Right atrium auricular region (tissue), 2 donors: ENCODE results near the gene LRBA. TPM values are rescaled to one million over a fixed set of nuclear protein-coding genes. Genes with fewer than 3 reads are reported as not detected.

ENCODE experiments used
- DNase-seq: peaks from one replicate; pipeline ENCODE4 v3.0.0-alpha.2; 2019; ENCODE audit warnings: low spot score
- H3K27ac ChIP-seq, 2 donors: fragments of 200-600 bp; sonication (generic); 1 replicate in 1 of 2; 2 replicates in 1 of 2; pipeline ENCODE4 v1.5.1; 2016 to 2019
- H3K27me3 ChIP-seq, 2 donors: fragments of 200-600 bp; sonication (generic); one replicate each; pipeline versions ENCODE4 v1.5.1 to v1.6.0; 2017 to 2019
- H3K36me3 ChIP-seq: fragments of 200-600 bp; sonication (generic); one replicate; pipeline ENCODE4 v1.5.1; 2016
- H3K4me1 ChIP-seq, 2 donors: fragments of 200-600 bp; sonication (generic); one replicate each; pipeline versions ENCODE4 v1.5.1 to v1.6.0; 2017 to 2019
- H3K4me3 ChIP-seq, 2 donors: fragments of 200-600 bp; sonication (generic); 1 replicate in 1 of 2; 2 replicates in 1 of 2; pipeline ENCODE4 v1.5.1; 2017 to 2019; ENCODE audit warnings: mild to moderate bottlenecking in 1 of 2, moderate library complexity in 1 of 2
- H3K9me3 ChIP-seq, 2 donors: fragments of 200-600 bp; sonication (generic); one replicate each; pipeline ENCODE4 v1.5.1; 2019
- total RNA-seq, 2 donors: library from RNA; depleted of rRNA; stranded (reverse); fragments of >200 nt; gene quantifications; one replicate each; pipeline ENCODE4 v1.1.0, GENCODE V29; 2016
- TF ChIP-seq, protein P1 (sequence below), 2 donors: fragments of 200-600 bp; sonication (generic); IDR thresholded peaks; one replicate each; pipeline ENCODE4 v1.5.1; 2019; ENCODE audit warnings: antibody characterized with exemption in 2 of 2

Gene LRBA
- total RNA-seq, 2 donors from 2014 or later, result 20.8 to 37.7 TPM

DNA sequence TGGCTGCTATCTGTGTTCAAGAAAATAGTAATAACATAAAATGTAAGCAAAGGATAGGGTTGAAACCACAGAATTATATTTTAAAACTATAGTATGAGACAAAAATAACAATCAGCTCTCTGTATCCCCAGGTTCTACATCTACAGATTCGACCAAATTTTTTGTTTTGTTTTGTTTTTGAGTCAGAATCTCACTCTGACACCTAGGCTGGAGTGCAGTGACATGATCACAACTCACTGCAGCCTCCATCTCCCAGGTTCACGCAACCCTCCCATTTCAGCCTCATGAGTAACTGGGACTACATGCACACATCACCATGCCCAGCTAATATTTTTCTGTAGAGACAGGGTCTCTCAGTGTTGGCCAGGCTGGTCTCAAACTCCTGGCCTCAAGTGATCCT is 319.9 kb downstream of the LRBA start:
- TF ChIP-seq, protein P1, sequence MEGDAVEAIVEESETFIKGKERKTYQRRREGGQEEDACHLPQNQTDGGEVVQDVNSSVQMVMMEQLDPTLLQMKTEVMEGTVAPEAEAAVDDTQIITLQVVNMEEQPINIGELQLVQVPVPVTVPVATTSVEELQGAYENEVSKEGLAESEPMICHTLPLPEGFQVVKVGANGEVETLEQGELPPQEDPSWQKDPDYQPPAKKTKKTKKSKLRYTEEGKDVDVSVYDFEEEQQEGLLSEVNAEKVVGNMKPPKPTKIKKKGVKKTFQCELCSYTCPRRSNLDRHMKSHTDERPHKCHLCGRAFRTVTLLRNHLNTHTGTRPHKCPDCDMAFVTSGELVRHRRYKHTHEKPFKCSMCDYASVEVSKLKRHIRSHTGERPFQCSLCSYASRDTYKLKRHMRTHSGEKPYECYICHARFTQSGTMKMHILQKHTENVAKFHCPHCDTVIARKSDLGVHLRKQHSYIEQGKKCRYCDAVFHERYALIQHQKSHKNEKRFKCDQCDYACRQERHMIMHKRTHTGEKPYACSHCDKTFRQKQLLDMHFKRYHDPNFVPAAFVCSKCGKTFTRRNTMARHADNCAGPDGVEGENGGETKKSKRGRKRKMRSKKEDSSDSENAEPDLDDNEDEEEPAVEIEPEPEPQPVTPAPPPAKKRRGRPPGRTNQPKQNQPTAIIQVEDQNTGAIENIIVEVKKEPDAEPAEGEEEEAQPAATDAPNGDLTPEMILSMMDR (IDR thresholded peaks at IDR 0.05), result no peak
- Histone ChIP-seq H3K36me3 (no peaks in the 10 kb centered on the region), H3K4me1 (no peaks in the 10 kb centered on the region), H3K9me3 (no peaks in the 10 kb centered on the region), H3K4me3 (no peak overlapping the region), H3K27ac (no peak overlapping the region), H3K27me3 (no peaks in the 10 kb centered on the region)
- DNase-seq, result no peak

DNA sequence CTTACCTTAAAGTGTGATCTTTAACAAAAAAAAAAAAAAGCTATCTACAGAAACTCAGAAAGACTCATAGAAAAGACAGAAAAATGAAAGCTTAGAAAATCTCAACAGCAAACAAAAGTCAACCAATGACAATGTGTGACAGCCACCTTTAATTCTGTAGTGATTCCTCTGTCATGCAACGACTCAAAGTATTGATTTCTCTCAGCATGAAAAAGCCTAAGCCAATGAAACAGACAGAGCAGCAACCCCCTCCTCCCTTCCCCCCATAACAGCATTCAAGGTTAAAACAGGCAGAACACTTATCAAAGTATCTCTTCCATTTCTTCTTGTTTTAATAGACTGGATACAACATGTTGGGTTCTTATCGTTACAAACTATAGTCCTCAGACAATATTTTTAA is 320.6 kb downstream of the LRBA start:
- H3K4me1 ChIP-seq, result no peaks in the 10 kb centered on the region
- TF ChIP-seq, protein P1 (IDR thresholded peaks at IDR 0.05), result no peak

DNA sequence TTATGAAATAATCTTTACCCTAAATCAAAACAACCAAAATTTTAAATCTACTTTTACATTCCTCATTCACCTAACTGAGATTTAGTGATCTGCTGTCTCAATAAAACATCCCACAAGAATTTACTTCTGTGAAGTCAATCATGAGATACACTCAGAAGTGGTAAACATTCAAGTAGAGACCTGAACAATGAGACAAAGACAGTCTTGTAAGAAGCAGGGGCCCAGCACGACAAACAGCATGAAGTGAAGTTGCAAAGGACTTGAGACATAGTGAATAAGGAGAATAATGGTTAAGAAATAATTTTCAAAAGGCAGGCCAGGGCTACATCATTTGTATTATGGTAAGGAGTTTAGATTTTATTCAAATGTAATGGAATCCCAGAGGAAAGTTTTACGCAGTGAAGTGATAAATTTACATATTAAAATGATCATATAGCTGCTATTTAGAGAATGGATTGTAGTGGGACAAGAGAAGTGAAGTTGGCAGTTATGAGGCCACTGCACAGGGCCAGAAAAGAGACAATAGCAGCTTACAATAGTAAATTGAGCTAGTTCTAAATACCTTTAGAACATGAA is 331.2 kb downstream of the LRBA start:
- TF ChIP-seq, protein P1 (IDR thresholded peaks at IDR 0.05), result no peak
- Histone ChIP-seq H3K27ac (no peak overlapping the region), H3K9me3 (no peaks in the 10 kb centered on the region), H3K36me3 (no peaks in the 10 kb centered on the region), H3K4me1 (no peaks in the 10 kb centered on the region), H3K27me3 (no peaks in the 10 kb centered on the region), H3K4me3 (no peak overlapping the region)
- DNase-seq, result no peak

More for the DNA sequence above, 320.6 kb downstream of the LRBA start:
- no peaks in the 10 kb centered on the region for H3K9me3 ChIP-seq
- no peak overlapping the region for H3K4me3 ChIP-seq
- DNase-seq, result no peak
- H3K36me3 ChIP-seq, result no peaks in the 10 kb centered on the region
- no peak overlapping the region for H3K27ac ChIP-seq
- H3K27me3 ChIP-seq, result no peaks in the 10 kb centered on the region

DNA sequence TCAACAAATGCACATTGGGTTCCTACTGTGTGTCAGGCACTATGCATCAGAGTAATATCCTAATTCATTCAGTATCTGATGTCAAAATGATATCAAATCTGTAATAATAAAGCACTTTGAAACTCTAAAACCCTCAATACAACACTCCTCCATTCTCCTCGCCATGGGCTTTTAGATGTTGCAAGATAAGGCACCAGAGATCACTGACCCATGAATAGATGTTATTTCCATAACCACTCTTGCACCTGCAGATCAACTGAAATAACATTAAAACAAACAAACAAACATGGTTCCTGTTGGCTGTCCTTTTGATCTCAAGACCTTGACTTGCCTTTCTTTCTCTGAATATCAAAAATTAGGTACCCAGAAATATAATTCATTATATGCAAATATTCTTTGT is 333.0 kb downstream of the LRBA start:
- no peaks in the 10 kb centered on the region for H3K9me3 ChIP-seq
- no peaks in the 10 kb centered on the region for H3K27me3 ChIP-seq
- H3K27ac ChIP-seq, result no peak overlapping the region
- H3K4me1 ChIP-seq, result no peaks in the 10 kb centered on the region
- H3K36me3 ChIP-seq, result no peaks in the 10 kb centered on the region
- DNase-seq, result no peak
- H3K4me3 ChIP-seq, result no peak overlapping the region
- TF ChIP-seq, protein P1 (IDR thresholded peaks at IDR 0.05), result no peak

DNA sequence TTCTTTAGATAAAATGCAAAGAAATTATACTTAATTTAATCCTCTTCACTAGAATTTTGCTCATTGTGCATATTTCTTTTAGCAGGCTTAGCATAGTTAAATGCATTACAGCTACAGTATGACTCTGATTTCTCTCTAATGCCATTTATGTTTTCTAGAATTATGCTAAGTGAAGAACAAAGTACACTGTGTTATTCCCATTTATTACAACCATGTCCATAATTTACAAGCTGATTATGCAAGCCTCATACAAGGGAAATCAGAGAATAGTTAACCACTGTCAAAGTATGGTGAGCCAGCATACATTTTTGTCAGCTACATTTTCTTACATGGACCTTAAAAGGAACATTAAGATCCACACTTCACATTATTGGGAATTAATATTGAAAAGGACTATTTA is 334.0 kb downstream of the LRBA start:
- no peaks in the 10 kb centered on the region for H3K36me3 ChIP-seq
- no peak overlapping the region for H3K4me3 ChIP-seq
- TF ChIP-seq, protein P1 (IDR thresholded peaks at IDR 0.05), result no peak
- H3K9me3 ChIP-seq, result no peaks in the 10 kb centered on the region
- no peaks in the 10 kb centered on the region for H3K4me1 ChIP-seq
- H3K27ac ChIP-seq, result no peak overlapping the region
- no peaks in the 10 kb centered on the region for H3K27me3 ChIP-seq
- DNase-seq, result no peak

DNA sequence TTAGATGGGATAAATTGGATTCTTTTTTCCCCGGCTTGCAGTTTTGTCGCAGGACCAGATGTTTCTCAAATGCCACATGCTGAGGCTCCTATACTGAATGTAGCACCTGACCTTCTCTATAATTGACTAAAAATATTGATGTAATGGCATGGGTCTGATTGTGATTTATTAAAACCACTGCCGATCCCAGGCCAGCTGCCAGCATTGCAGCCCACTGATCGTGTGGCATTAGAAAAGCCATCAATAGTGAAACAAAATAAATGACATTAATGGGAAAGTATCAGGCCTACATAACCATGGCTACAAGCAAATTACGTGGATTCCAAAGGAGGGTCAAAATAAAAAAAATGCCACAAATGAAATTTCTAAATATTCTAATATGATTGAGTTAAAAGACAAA is 334.4 kb downstream of the LRBA start:
- H3K27me3 ChIP-seq, result no peaks in the 10 kb centered on the region
- TF ChIP-seq, protein P1 (IDR thresholded peaks at IDR 0.05), result no peak
- no peaks in the 10 kb centered on the region for H3K9me3 ChIP-seq
- H3K4me3 ChIP-seq, result no peak overlapping the region
- H3K27ac ChIP-seq, result no peak overlapping the region
- H3K4me1 ChIP-seq, result no peaks in the 10 kb centered on the region
- no peak for DNase-seq
- H3K36me3 ChIP-seq, result no peaks in the 10 kb centered on the region
